ENCODE data around the gene NF2. TPM values are rescaled to one million over a fixed set of nuclear protein-coding genes. Genes with fewer than 3 reads are reported as not detected.

NF2 gene
- total RNA-seq, 1 experiment from 2014 or later, result 113 TPM

DNA sequence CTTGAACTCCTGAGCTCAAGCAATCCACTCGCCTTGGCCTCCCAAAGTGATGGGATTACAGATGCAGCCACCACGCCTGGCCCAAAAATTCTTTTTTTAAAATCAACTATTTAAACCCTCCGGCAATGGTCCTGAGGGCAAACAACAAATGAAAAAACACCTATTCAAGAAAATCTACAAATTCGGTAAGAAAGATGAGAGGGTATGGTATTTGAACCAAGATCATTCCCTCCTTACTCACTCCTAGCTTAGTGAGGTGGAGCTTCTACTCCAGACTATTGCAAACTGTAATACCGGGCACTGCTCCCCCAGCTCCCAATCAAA lies 2.1 kb downstream of the NF2 start:
- peak overlapping the region; percentile 83 for H3K4me3 ChIP-seq (ENCODE audit: low read length)
- POLR2A ChIA-PET (ENCODE audit: unreplicated experiment), result no interaction called here
- intact Hi-C loops (cut with micrococcal nuclease), result no loop called here

DNA sequence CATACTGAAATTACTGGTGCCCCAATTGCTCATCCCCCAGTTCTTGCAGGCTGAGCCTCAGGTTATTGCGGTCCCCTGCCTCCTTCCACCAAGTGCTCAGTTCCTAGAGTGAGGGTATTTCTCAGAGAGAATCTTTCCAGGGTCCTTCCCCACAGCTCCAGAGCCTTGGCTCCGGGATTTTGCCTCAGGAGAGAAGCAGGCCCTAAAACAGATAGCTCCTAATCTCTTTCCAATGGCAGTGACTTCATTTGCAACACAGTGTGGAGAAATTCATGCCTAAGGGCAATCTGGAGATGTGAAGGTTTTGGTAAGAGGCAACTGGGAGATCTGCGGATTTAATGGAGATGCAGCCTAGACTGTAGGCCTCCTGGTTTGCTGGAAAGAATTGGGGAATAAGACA lies 2.9 kb downstream of the NF2 start:
- Histone ChIP-seq H3F3A (ENCODE audit: low read length, unreplicated experiment) (no peaks in the 10 kb centered on the region), H3K79me2 (ENCODE audit: low read length) (peaks cover 80% of the 10 kb centered on the region), H3K9me2 (replicated peaks; ENCODE audit: low read length) (no peaks in the 10 kb centered on the region), H3K27me3 (ENCODE audit: low read length) (no peaks in the 10 kb centered on the region), H3K36me3 (ENCODE audit: low read depth, low read length) (peaks cover 25% of the 10 kb centered on the region), H2AFZ (ENCODE audit: low read length) (no peak overlapping the region), H3K27ac (ENCODE audit: low read length) (no peak overlapping the region), H3K9me3 (ENCODE audit: low read length) (no peaks in the 10 kb centered on the region), H3K9ac (ENCODE audit: low read length) (no peak overlapping the region), H3K4me3 (ENCODE audit: low read length) (peak overlapping the region; percentile 83), H3K4me1 (ENCODE audit: insufficient read depth, low read length) (peaks cover 16% of the 10 kb centered on the region), H3K4me2 (ENCODE audit: low read length) (peak overlapping the region; percentile 86), H4K20me1 (ENCODE audit: low read length) (no peaks in the 10 kb centered on the region)
- no peak for ATAC-seq
- DNase-seq, result no peak
- TF ChIP-seq, protein P1, sequence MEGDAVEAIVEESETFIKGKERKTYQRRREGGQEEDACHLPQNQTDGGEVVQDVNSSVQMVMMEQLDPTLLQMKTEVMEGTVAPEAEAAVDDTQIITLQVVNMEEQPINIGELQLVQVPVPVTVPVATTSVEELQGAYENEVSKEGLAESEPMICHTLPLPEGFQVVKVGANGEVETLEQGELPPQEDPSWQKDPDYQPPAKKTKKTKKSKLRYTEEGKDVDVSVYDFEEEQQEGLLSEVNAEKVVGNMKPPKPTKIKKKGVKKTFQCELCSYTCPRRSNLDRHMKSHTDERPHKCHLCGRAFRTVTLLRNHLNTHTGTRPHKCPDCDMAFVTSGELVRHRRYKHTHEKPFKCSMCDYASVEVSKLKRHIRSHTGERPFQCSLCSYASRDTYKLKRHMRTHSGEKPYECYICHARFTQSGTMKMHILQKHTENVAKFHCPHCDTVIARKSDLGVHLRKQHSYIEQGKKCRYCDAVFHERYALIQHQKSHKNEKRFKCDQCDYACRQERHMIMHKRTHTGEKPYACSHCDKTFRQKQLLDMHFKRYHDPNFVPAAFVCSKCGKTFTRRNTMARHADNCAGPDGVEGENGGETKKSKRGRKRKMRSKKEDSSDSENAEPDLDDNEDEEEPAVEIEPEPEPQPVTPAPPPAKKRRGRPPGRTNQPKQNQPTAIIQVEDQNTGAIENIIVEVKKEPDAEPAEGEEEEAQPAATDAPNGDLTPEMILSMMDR (conservative IDR thresholded peaks at IDR 0.05; ENCODE audit: low read depth, low read length), result no peak
- TF ChIP-seq EZH2phosphoT487 (IDR thresholded peaks at IDR 0.05; ENCODE audit: borderline replicate concordance, low read length) (no peak), EZH2 (IDR thresholded peaks at IDR 0.05; ENCODE audit: low read length, unreplicated experiment) (no peak)
- BruUV-seq (replicated peaks), result no TSS peak
- intact Hi-C loops (cut with micrococcal nuclease), result no loop called here
- CTCF ChIA-PET, result no interaction called here
- POLR2A ChIA-PET (ENCODE audit: unreplicated experiment), result no interaction called here

More for the DNA sequence above, 2.1 kb downstream of the NF2 start:
- no TSS peak for BruUV-seq (replicated peaks)
- H3K9me3 ChIP-seq (ENCODE audit: low read length), result no peaks in the 10 kb centered on the region
- peak overlapping the region; percentile 96; the same call in 1 of the 2 replicates for H3K9ac ChIP-seq (ENCODE audit: low read length)
- no peaks in the 10 kb centered on the region for H3K27me3 ChIP-seq (ENCODE audit: low read length)
- H3K9me2 ChIP-seq (replicated peaks; ENCODE audit: low read length), result no peaks in the 10 kb centered on the region
- TF ChIP-seq EZH2phosphoT487 (IDR thresholded peaks at IDR 0.05; ENCODE audit: borderline replicate concordance, low read length), result no peak
- TF ChIP-seq, protein P1 (conservative IDR thresholded peaks at IDR 0.05; ENCODE audit: low read depth, low read length), result no peak
- TF ChIP-seq EZH2 (IDR thresholded peaks at IDR 0.05; ENCODE audit: low read length, unreplicated experiment), result no peak
- H3K36me3 ChIP-seq (ENCODE audit: low read depth, low read length), result peaks cover 16% of the 10 kb centered on the region
- H2AFZ ChIP-seq (ENCODE audit: low read length), result no peak overlapping the region
- CTCF ChIA-PET, result interaction anchor here (0.6 to 0.7 kb wide), 2 partner anchors 16 to 96 kb away, joined by 3 read pairs; no protein-coding TSS in a partner anchor
- peaks cover 71% of the 10 kb centered on the region for H3K79me2 ChIP-seq (ENCODE audit: low read length)
- peak; percentile 17 for DNase-seq
- ATAC-seq, result no peak
- H3K27ac ChIP-seq (ENCODE audit: low read length), result no peak overlapping the region
- peak overlapping the region; percentile 86 for H3K4me2 ChIP-seq (ENCODE audit: low read length)
- H3K4me1 ChIP-seq (ENCODE audit: insufficient read depth, low read length), result peaks cover 16% of the 10 kb centered on the region
- H4K20me1 ChIP-seq (ENCODE audit: low read length), result no peaks in the 10 kb centered on the region
- H3F3A ChIP-seq (ENCODE audit: low read length, unreplicated experiment), result no peaks in the 10 kb centered on the region

DNA sequence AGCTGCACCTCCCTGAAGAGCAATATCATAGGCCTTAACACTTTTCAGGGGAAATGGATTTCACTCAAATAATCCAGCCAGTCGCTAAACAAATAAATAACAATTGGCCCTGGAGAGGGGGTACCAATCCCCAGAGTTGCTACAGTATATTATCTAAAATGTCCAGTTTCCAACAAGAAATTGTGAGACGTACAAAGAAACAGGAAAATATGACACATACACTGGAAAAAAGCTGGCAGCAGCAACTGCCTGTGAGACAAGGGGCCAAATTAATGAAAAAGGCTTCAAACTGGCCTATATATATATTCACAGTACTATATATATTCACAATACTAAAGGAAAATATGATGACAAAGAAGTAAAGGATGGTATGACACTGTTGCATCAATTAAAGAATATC lies 4.0 kb downstream of the NF2 start:
- POLR2A ChIA-PET (ENCODE audit: unreplicated experiment), result no interaction called here
- peaks cover 16% of the 10 kb centered on the region for H3K4me1 ChIP-seq (ENCODE audit: insufficient read depth, low read length)
- H4K20me1 ChIP-seq (ENCODE audit: low read length), result no peaks in the 10 kb centered on the region
- CTCF ChIA-PET, result no interaction called here
- TF ChIP-seq EZH2 (IDR thresholded peaks at IDR 0.05; ENCODE audit: low read length, unreplicated experiment) (no peak), EZH2phosphoT487 (IDR thresholded peaks at IDR 0.05; ENCODE audit: borderline replicate concordance, low read length) (no peak)
- TF ChIP-seq, protein P1 (conservative IDR thresholded peaks at IDR 0.05; ENCODE audit: low read depth, low read length), result no peak
- intact Hi-C loops (cut with micrococcal nuclease), result no loop called here
- no peaks in the 10 kb centered on the region for H3F3A ChIP-seq (ENCODE audit: low read length, unreplicated experiment)
- no peak overlapping the region for H3K9ac ChIP-seq (ENCODE audit: low read length)
- ATAC-seq (no peak), DNase-seq (no peak)
- peak overlapping the region; percentile 86; the same call in 1 of the 2 replicates for H3K4me2 ChIP-seq (ENCODE audit: low read length)
- no peaks in the 10 kb centered on the region for H3K9me2 ChIP-seq (replicated peaks; ENCODE audit: low read length)
- no peaks in the 10 kb centered on the region for H3K9me3 ChIP-seq (ENCODE audit: low read length)
- no peaks in the 10 kb centered on the region for H3K27me3 ChIP-seq (ENCODE audit: low read length)
- 0 out of 2 replicates have a peak overlapping the region, but pooled peaks have one; percentile 83 for H3K4me3 ChIP-seq (ENCODE audit: low read length)
- H2AFZ ChIP-seq (ENCODE audit: low read length), result no peak overlapping the region
- no peak overlapping the region for H3K27ac ChIP-seq (ENCODE audit: low read length)
- no TSS peak for BruUV-seq (replicated peaks)
- H3K36me3 ChIP-seq (ENCODE audit: low read depth, low read length), result peaks cover 27% of the 10 kb centered on the region
- peaks cover 91% of the 10 kb centered on the region for H3K79me2 ChIP-seq (ENCODE audit: low read length)
